Heart left ventricle (tissue), 16 donors: ENCODE measurements around the gene YEATS2. TPM values are rescaled to one million over a fixed set of nuclear protein-coding genes. Genes with fewer than 3 reads are reported as not detected.
A peak's percentile ranks its signal among the peaks of the same experiment; 100 is the strongest.

Source experiments
- ATAC-seq, 4 donors: fragments of 200-7000 bp; cut with Tn5 transposase; one replicate each; pipeline ENCODE4 v1.9.1; 2020 to 2022; ENCODE audit warnings: moderate library complexity in 4 of 4, mild to moderate bottlenecking in 3 of 4, moderate number of reproducible peaks in 1 of 4
- DNase-seq, 5 donors: peaks; one replicate each; pipeline ENCODE4 v3.0.0-alpha.2; 2020
- H3K27ac ChIP-seq, 12 donors: fragments of 200-600 bp; sonication (generic) in 4 of 12; one replicate each; pipeline versions ENCODE4 v1.5.0 to v1.8.0; 2016 to 2022; ENCODE audit warnings: mild to moderate bottlenecking in 2 of 12
- H3K27me3 ChIP-seq, 9 donors: fragments of 200-600 bp; sonication (generic) in 2 of 9; one replicate each; pipeline versions ENCODE4 v1.5.1 to v1.8.0; 2016 to 2022; ENCODE audit warnings: mild to moderate bottlenecking in 3 of 9
- H3K36me3 ChIP-seq, 9 donors: fragments of 200-600 bp; sonication (generic) in 2 of 9; one replicate each; pipeline versions ENCODE4 v1.5.0 to v1.8.0; 2018 to 2022; ENCODE audit warnings: mild to moderate bottlenecking in 2 of 9
- H3K4me1 ChIP-seq, 12 donors: fragments of 200-600 bp; sonication (generic) in 4 of 12; one replicate each; pipeline versions ENCODE4 v1.5.0 to v1.8.0; 2016 to 2022; ENCODE audit warnings: mild to moderate bottlenecking in 3 of 12
- H3K4me3 ChIP-seq, 12 donors: fragments of 200-600 bp; sonication (generic) in 4 of 12; one replicate each; pipeline versions ENCODE4 v1.5.0 to v1.8.0; 2017 to 2022; ENCODE audit warnings: mild to moderate bottlenecking in 9 of 12, moderate library complexity in 4 of 12
- H3K9me3 ChIP-seq, 12 donors: fragments of 200-600 bp; sonication (generic) in 4 of 12; one replicate each; pipeline versions ENCODE4 v1.5.0 to v1.8.0; 2016 to 2022; ENCODE audit warnings: mild to moderate bottlenecking in 1 of 12
- POLR2A ChIP-seq, 2 donors: fragments of 450-650 bp; IDR thresholded peaks; one replicate each; pipeline ENCODE4 v1.6.1; 2017; ENCODE audit warnings: antibody characterized with exemption in 2 of 2, mild to moderate bottlenecking in 2 of 2, moderate library complexity in 2 of 2
- WGBS, 4 donors: extraction: QIAGEN DNeasy Blood & Tissue Kit in 2 of 4; methylation state at CpG; one replicate each; pipeline versions ENCODE4 v1.1.5 to v1.1.7; 2013 to 2018; 5-methylcytosine and 5-hydroxymethylcytosine counted together
- intact Hi-C, 10 donors: fragments of 100-400 bp; cut with DNase I; formaldehyde crosslinking; loops; one replicate each; pipeline versions ENCODE4 v1.11.1 to v1.14.2; 2022
- polyA plus RNA-seq, 2 donors: library from polyadenylated mRNA; stranded (reverse); fragments of 200-250 nt; gene quantifications; one replicate each; pipeline ENCODE4 v1.2.3, GENCODE V29; 2013
- total RNA-seq, 9 donors: library from RNA; depleted of rRNA in 2 of 9; stranded (reverse); fragments of >200 nt in 2 of 9; fragmentation: NEBNext Ultra II Directional in 3 of 9; extraction: Animal tissue kit (Norgen Biotek cat#: 25700) in 3 of 9; gene quantifications; one replicate each; pipeline versions ENCODE4 v1.1.0 to v1.2.4, GENCODE V29; 2016 to 2023
- TF ChIP-seq, protein P1 (sequence below), 12 donors: fragments of 200-600 bp; sonication (generic) in 4 of 12; IDR thresholded peaks; one replicate each; pipeline versions ENCODE4 v1.5.0 to v1.8.0; 2018 to 2022; ENCODE audit warnings: antibody characterized with exemption in 12 of 12, mild to moderate bottlenecking in 5 of 12
- donor health status: ischemic (EF 13 %, LVEDD 7.1; RV severe dilation, severe dysfunction).
- donor health status: healthy with polysubstance abuse.
- donor health status: DM: no; HTN: yes; CAD: no.
- donor health status: DM: no; HTN: no; CAD: no.
- donor health status: ischemic (EF 25% LVEDD 6.9; RV normal size, moderate dysfunction).
- donor health status: ischemic (EF 25% LVEDD 5.7; RV mildly dilated, moderate dysfunction).
- donor health status: healthy.
- donor health status: DM: yes; HTN: yes; CAD: no.
- donor health status: ischemic (EF 35%, LVEDD 5.7; RV mildly dilated, moderate dysfunction).
- donor health status: nonischemic (EF 11% LVEDD 7.7; RV severe dilation, severe dysfunction).
- donor health status: DM: yes; HTN: yes; CAD: no.
- donor health status: PGD.
- donor health status: ischemic (EF 29% LVEDD 5.4; RV normal size, mild dysfunction).
- donor health status: nonischemic (EF 23%, LVEDD 6.1; RV moderate dilation, normal function).

Gene YEATS2
- total and polyA plus RNA-seq, 11 donors: 3.2 to 21.2 (median 9.8) TPM

DNA sequence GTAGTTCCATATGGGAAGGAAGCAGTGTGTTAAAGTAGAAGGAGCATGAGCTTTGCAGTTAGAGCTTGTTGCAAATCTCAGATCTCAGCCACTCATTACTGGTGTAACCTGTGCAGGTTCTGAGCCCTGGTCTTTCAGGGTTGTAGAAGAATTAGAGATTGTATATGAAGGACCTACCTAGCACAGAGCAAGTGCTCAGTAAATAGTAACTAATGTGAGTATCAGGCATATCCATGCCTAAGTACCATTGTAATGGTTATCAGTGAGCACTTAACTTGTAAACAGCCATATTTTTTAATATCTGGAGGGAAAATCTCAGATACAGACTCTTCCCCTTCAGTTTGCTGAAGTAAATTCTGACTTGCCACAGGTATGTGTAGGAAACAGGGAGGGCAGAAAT lies 68.5 kb downstream of the YEATS2 start:
- no peak for ATAC-seq
- TF ChIP-seq, protein P1, sequence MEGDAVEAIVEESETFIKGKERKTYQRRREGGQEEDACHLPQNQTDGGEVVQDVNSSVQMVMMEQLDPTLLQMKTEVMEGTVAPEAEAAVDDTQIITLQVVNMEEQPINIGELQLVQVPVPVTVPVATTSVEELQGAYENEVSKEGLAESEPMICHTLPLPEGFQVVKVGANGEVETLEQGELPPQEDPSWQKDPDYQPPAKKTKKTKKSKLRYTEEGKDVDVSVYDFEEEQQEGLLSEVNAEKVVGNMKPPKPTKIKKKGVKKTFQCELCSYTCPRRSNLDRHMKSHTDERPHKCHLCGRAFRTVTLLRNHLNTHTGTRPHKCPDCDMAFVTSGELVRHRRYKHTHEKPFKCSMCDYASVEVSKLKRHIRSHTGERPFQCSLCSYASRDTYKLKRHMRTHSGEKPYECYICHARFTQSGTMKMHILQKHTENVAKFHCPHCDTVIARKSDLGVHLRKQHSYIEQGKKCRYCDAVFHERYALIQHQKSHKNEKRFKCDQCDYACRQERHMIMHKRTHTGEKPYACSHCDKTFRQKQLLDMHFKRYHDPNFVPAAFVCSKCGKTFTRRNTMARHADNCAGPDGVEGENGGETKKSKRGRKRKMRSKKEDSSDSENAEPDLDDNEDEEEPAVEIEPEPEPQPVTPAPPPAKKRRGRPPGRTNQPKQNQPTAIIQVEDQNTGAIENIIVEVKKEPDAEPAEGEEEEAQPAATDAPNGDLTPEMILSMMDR (IDR thresholded peaks at IDR 0.05): no peak
- TF ChIP-seq POLR2A (IDR thresholded peaks at IDR 0.05): no peak
- intact Hi-C loops: loop anchor here (2.0 to 10.0 kb wide), 12 partner anchors 261 to 644 kb away; no protein-coding TSS in a partner anchor
- H3K4me3 ChIP-seq: no peak overlapping the region
- H3K9me3 ChIP-seq: no peaks in the 10 kb centered on the region
- no peak overlapping the region for H3K27ac ChIP-seq
- peaks cover 0 to 61% (median 48%) of the 10 kb centered on the region in 9 donors for H3K36me3 ChIP-seq
- peaks cover 0 to 21% (median 4%) of the 10 kb centered on the region in 12 donors for H3K4me1 ChIP-seq
- DNase-seq: no peak
- no peaks in the 10 kb centered on the region for H3K27me3 ChIP-seq

DNA sequence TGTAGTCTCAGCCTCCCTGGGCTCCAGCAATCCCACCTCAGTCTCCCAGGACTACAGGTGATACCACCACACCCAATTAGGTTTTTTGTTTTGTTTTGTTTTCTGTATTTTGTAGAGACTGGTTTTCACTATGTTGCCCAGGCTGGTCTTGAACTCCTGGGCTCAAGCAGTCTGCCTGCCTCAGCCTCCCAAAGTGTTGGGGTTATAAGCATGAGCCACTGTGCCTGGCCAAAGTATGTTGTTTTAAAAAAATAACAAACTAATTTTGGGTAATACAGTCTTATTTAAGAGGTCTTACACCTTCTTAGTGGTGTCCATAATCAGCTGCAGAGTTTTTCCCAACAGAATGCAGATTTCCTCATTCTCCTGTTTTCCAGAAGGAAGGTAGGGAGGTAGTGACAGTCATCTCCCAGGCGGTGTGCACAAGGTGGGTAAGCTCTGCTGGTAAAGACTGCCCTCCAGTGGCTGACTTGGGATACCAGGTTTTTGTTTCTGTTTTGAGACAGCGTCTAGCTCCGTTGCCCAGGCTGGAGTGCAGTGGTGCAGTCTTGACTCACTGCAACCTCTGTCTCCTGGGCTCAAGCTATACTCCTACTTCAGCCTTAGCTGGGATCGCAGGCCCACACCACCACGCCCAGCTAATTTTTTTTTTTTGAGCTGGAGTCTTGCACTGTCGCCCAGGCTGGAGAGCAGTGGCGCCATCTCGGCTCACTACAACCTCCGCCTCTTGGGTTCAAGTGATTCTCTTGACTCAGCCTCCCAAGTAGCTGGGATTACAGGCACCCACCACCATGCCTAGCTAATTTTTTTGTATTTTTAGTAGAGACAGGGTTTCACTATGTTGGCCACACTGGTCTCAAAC lies 69.4 kb downstream of the YEATS2 start:
- no peak overlapping the region for H3K4me3 ChIP-seq
- H3K27ac ChIP-seq: no peak overlapping the region
- intact Hi-C loops: loop anchor here (1.0 to 10.0 kb wide), 14 partner anchors 262 to 645 kb away; no protein-coding TSS in a partner anchor
- H3K4me1 ChIP-seq: peaks cover 0 to 21% (median 4%) of the 10 kb centered on the region in 12 donors
- ATAC-seq (peak; percentile 76 to 93 (median 90)), DNase-seq (peak in 4 of 5 donors; percentile 64 to 74 (median 71))
- no peaks in the 10 kb centered on the region for H3K9me3 ChIP-seq
- 62 to 65% (median 63%) methylated on average over 9 of the region's 9 CpGs for whole genome bisulfite sequencing, 4 donors
- TF ChIP-seq, protein P1 (IDR thresholded peaks at IDR 0.05): peak; percentile 76 to 89 (median 82)
- TF ChIP-seq POLR2A (IDR thresholded peaks at IDR 0.05): no peak
- peaks cover 0 to 59% (median 40%) of the 10 kb centered on the region in 9 donors for H3K36me3 ChIP-seq
- no peaks in the 10 kb centered on the region for H3K27me3 ChIP-seq

DNA sequence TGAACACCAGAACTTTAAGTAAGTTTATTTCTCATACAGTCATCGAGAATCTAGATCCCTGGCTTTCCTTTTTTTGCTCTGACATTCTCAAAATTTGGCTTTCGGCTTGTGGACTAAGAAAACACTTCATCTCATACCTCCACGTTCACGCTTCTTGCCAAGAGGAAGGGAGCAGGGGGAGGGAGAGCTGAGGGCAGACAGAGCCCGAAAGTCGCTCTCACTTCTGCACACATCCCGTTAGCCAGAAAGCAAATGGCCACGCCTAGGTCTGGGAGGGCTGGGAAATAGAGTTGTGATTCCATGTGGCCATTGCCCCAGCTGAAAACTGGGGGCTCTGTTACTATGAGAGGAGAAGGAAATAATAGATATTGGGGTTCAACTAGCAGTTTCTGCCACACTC lies 70.5 kb downstream of the YEATS2 start:
- Histone ChIP-seq H3K27me3 (no peaks in the 10 kb centered on the region), H3K9me3 (no peaks in the 10 kb centered on the region), H3K36me3 (peaks cover 0 to 59% (median 37%) of the 10 kb centered on the region in 9 donors), H3K27ac (no peak overlapping the region), H3K4me1 (peaks cover 0 to 21% (median 4%) of the 10 kb centered on the region in 12 donors), H3K4me3 (no peak overlapping the region)
- WGBS, 4 donors: 86 to 90% (median 89%) methylated on average over 8 of the region's 8 CpGs
- TF ChIP-seq, protein P1 (IDR thresholded peaks at IDR 0.05): no peak
- TF ChIP-seq POLR2A (IDR thresholded peaks at IDR 0.05): no peak
- no peak for ATAC-seq
- intact Hi-C loops: loop anchor here in 7 of 10 donors (5.0 to 10.0 kb wide), 8 partner anchors 263 to 646 kb away; no protein-coding TSS in a partner anchor
- DNase-seq: no peak

DNA sequence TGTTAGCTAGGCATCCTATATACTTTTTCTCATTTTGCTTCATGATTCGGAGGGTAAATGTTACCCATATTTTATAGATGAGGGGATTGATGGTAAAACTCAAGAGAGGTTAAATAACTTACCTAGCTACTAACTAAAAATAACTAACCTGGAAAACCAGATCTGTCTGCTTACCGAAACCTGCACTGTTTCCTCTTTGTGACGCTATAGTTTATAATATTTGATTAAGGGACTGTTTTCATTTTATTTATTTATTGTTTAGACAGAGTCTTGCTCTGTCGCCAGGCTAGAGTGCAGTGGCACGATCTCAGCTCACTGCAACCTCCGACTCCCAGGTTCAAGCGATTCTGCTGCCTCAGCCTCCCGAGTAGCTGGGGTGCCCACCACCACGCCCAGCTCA lies 71.9 kb downstream of the YEATS2 start:
- DNase-seq: no peak
- intact Hi-C loops: loop anchor here in 7 of 10 donors (5.0 to 10.0 kb wide), 8 partner anchors 265 to 647 kb away; no protein-coding TSS in a partner anchor
- no peak for ATAC-seq
- Histone ChIP-seq H3K4me3 (no peak overlapping the region), H3K27me3 (no peaks in the 10 kb centered on the region), H3K4me1 (peaks cover 0 to 21% (median 4%) of the 10 kb centered on the region in 12 donors), H3K27ac (no peak overlapping the region), H3K36me3 (peaks cover 0 to 62% (median 41%) of the 10 kb centered on the region in 9 donors), H3K9me3 (no peaks in the 10 kb centered on the region)
- no peak for TF ChIP-seq POLR2A (IDR thresholded peaks at IDR 0.05)
- TF ChIP-seq, protein P1 (IDR thresholded peaks at IDR 0.05): no peak
- 97 to 98% (median 97%) methylated on average over 9 of the region's 9 CpGs for WGBS, 4 donors
